ENCODE data around the gene ST6GALNAC2.

ST6GALNAC2 gene

DNA sequence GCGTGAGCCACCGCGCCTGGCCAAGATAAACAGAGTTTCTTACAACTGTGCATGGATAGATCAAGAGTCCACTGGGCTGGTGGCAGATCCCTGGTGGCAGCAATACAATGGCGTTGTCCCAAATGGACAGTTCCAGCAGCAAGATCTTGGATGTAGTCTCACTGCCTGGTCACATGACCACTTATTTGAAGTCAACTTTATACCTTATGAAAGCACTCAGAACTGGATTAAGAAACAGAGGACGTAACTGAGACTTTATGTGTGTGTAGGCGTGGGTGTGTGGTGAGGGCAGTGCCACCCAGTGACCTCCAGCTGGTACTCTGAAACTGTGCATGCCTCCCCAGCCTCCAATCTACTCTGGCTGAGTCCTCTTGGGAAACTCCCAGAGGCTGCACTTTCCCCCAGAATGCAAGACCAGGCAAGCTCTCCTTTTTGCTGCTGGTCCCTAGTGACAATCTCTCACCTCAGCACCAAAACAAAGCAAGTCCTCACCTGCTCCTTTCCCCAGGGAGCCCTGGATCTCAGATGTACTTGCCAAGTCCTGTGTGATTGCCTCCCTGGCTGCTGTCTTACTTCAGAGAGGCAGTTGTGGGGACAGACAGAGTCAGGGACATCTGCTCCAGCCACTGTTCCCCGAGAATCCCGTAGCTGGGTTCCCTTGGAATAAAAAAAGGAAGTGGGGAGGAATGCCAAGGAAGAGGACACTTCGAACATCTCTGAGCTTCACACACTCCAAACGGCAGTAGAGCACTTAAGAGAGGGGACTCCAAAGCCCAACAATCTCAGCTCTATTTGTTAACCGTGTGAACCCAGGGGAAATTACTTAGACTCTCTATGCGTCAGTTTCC, 11.7 kb upstream of the ST6GALNAC2 start:
- H3K4me3 ChIP-seq (ENCODE audit: low read depth in 1 of 2, low read length in 2 of 2): no peak overlapping the region
- no peaks in the 10 kb centered on the region for H3K9me3 ChIP-seq (ENCODE audit: low read length)
- no peaks in the 10 kb centered on the region for H3K4me1 ChIP-seq (ENCODE audit: insufficient read depth, low read length)
- H3K27ac ChIP-seq (ENCODE audit: low read depth, low read length): no peak overlapping the region
- no peaks in the 10 kb centered on the region for H3K27me3 ChIP-seq (ENCODE audit: control insufficient read depth in 1 of 2, insufficient read depth in 2 of 2, low read length in 2 of 2)
- H3K9ac ChIP-seq (ENCODE audit: low read length): no peak overlapping the region
- no peaks in the 10 kb centered on the region for H3K36me3 ChIP-seq (ENCODE audit: insufficient read depth, low read length)

DNA sequence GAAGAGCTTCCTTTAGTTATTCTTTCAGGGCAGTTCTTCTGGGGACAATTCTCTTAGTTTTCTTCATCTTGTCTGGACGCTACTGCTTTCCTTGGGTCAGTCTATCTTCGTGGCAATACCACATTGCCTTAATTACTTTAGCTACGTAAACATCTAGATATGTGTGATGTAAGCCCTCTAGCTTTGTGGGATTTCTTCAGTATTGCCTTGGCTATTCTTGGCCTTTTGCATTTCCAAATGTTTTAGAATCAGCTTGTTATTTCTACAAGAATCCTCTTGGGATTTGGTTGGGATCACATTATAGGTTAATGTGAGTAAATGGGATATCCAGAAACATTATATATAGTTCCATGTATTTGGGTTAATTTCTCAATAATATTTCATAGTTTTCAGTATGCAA, 9.0 kb upstream of the ST6GALNAC2 start:
- no peak overlapping the region for H3K27ac ChIP-seq (ENCODE audit: low read depth, low read length)
- no peaks in the 10 kb centered on the region for H3K9me3 ChIP-seq (ENCODE audit: low read length)
- H3K9ac ChIP-seq (ENCODE audit: low read length): no peak overlapping the region
- no peaks in the 10 kb centered on the region for H3K4me1 ChIP-seq (ENCODE audit: insufficient read depth, low read length)
- no peak overlapping the region for H3K4me3 ChIP-seq (ENCODE audit: low read depth in 1 of 2, low read length in 2 of 2)
- H3K27me3 ChIP-seq (ENCODE audit: control insufficient read depth in 1 of 2, insufficient read depth in 2 of 2, low read length in 2 of 2): no peaks in the 10 kb centered on the region
- H3K36me3 ChIP-seq (ENCODE audit: insufficient read depth, low read length): no peaks in the 10 kb centered on the region

GRCh38 chr17:76593959-76594358, 8.3 kb upstream of the ST6GALNAC2 start:
- Histone ChIP-seq H3K9ac (ENCODE audit: low read length) (no peak overlapping the region), H3K36me3 (ENCODE audit: insufficient read depth, low read length) (no peaks in the 10 kb centered on the region), H3K27ac (ENCODE audit: low read depth, low read length) (no peak overlapping the region), H3K4me1 (ENCODE audit: insufficient read depth, low read length) (no peaks in the 10 kb centered on the region), H3K9me3 (ENCODE audit: low read length) (no peaks in the 10 kb centered on the region), H3K27me3 (ENCODE audit: control insufficient read depth in 1 of 2, insufficient read depth in 2 of 2, low read length in 2 of 2) (no peaks in the 10 kb centered on the region), H3K4me3 (ENCODE audit: low read depth in 1 of 2, low read length in 2 of 2) (no peak overlapping the region)

GRCh38 chr17:76593384-76593826, 7.7 kb upstream of the ST6GALNAC2 start:
- no peak overlapping the region for H3K9ac ChIP-seq (ENCODE audit: low read length)
- no peak overlapping the region for H3K4me3 ChIP-seq (ENCODE audit: low read depth in 1 of 2, low read length in 2 of 2)
- no peak overlapping the region for H3K27ac ChIP-seq (ENCODE audit: low read depth, low read length)
- no peaks in the 10 kb centered on the region for H3K4me1 ChIP-seq (ENCODE audit: insufficient read depth, low read length)
- no peaks in the 10 kb centered on the region for H3K36me3 ChIP-seq (ENCODE audit: insufficient read depth, low read length)
- H3K27me3 ChIP-seq (ENCODE audit: control insufficient read depth in 1 of 2, insufficient read depth in 2 of 2, low read length in 2 of 2): peaks cover 0 to 2% of the 10 kb centered on the region in 2 donors
- no peaks in the 10 kb centered on the region for H3K9me3 ChIP-seq (ENCODE audit: low read length)

- Histone ChIP-seq H3K9ac (ENCODE audit: low read length) (no peak overlapping the region), H3K4me3 (ENCODE audit: low read depth in 1 of 2, low read length in 2 of 2) (no peak overlapping the region), H3K4me1 (ENCODE audit: insufficient read depth, low read length) (no peaks in the 10 kb centered on the region), H3K9me3 (ENCODE audit: low read length) (no peaks in the 10 kb centered on the region), H3K36me3 (ENCODE audit: insufficient read depth, low read length) (no peaks in the 10 kb centered on the region), H3K27me3 (ENCODE audit: control insufficient read depth in 1 of 2, insufficient read depth in 2 of 2, low read length in 2 of 2) (peaks cover 9 to 38% of the 10 kb centered on the region in 2 donors), H3K27ac (ENCODE audit: low read depth, low read length) (no peak overlapping the region)
Measured at GRCh38 chr17:76588182-76588581, 2.5 kb upstream of the ST6GALNAC2 start.

- Histone ChIP-seq H3K9ac (ENCODE audit: low read length) (no peak overlapping the region), H3K9me3 (ENCODE audit: low read length) (no peaks in the 10 kb centered on the region), H3K27me3 (ENCODE audit: control insufficient read depth in 1 of 2, insufficient read depth in 2 of 2, low read length in 2 of 2) (peaks cover 9 to 38% of the 10 kb centered on the region in 2 donors), H3K4me3 (ENCODE audit: low read depth in 1 of 2, low read length in 2 of 2) (no peak overlapping the region), H3K27ac (ENCODE audit: low read depth, low read length) (no peak overlapping the region), H3K36me3 (ENCODE audit: insufficient read depth, low read length) (no peaks in the 10 kb centered on the region), H3K4me1 (ENCODE audit: insufficient read depth, low read length) (no peaks in the 10 kb centered on the region)
Measured at GRCh38 chr17:76586741-76587487, 1.3 kb upstream of the ST6GALNAC2 start.

- peaks cover 9 to 38% of the 10 kb centered on the region in 2 donors for H3K27me3 ChIP-seq (ENCODE audit: control insufficient read depth in 1 of 2, insufficient read depth in 2 of 2, low read length in 2 of 2)
- no peak overlapping the region for H3K9ac ChIP-seq (ENCODE audit: low read length)
- H3K4me1 ChIP-seq (ENCODE audit: insufficient read depth, low read length): no peaks in the 10 kb centered on the region
- H3K36me3 ChIP-seq (ENCODE audit: insufficient read depth, low read length): no peaks in the 10 kb centered on the region
- no peak overlapping the region for H3K27ac ChIP-seq (ENCODE audit: low read depth, low read length)
- H3K9me3 ChIP-seq (ENCODE audit: low read length): no peaks in the 10 kb centered on the region
- H3K4me3 ChIP-seq (ENCODE audit: low read depth in 1 of 2, low read length in 2 of 2): peak overlapping the region; percentile 44 to 49
Measured at GRCh38 chr17:76585033-76585648, 519 bp downstream of the ST6GALNAC2 start.

DNA sequence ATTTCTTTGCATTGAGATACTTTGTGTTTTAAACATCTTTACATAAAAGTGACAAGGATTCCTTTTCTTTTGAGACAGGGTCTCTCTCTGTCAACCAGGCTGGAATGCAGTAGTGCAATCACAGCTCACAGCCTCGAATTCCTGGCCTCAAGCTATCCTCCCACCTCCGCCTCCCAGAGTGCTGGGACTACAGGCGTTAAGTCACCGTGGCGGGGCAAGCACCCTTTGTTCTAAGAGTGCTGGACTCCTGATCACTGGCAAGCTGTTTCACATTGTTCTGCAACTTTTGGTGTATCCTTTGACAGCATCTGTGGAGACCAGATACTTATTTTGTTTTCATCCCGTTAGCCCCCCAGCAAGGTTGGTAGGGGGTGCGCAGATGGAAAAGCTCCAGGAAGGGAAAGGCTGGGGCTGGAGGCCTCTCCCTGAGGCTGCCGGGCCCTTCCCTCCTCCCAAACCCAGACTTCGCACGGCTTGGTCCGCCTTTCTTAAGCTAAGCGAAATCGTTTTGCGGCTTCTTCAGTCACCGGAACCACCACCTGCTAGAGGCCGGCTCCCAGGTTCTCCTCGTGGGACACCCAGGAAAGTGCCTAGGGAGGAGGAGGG, 1.1 kb downstream of the ST6GALNAC2 start:
- Histone ChIP-seq H3K9me3 (ENCODE audit: low read length) (no peaks in the 10 kb centered on the region), H3K27ac (ENCODE audit: low read depth, low read length) (no peak overlapping the region), H3K27me3 (ENCODE audit: control insufficient read depth in 1 of 2, insufficient read depth in 2 of 2, low read length in 2 of 2) (peaks cover 9 to 38% of the 10 kb centered on the region in 2 donors)

DNA sequence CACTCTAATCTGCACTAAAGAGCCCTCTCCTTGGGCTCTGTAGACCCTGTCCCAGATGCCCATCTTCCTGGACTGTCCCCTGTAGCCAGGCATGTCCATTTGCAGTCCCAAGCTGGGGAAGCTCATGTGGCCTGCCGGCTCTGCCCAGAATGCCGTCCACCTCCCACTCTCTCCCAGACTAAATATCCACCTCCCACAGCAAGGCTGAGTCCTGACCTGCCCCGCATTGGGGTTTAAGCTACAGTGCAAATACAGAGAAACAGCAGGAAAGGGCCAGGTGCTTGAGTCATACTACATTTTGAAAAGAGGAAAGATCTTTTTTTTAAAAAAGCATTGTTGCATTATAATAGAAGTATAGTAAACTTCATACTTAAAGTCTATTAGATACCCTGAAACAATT, 3.0 kb downstream of the ST6GALNAC2 start:
- Histone ChIP-seq H3K4me1 (ENCODE audit: insufficient read depth, low read length) (no peaks in the 10 kb centered on the region), H3K9ac (ENCODE audit: low read length) (no peak overlapping the region), H3K27me3 (ENCODE audit: control insufficient read depth in 1 of 2, insufficient read depth in 2 of 2, low read length in 2 of 2) (peaks cover 9 to 30% of the 10 kb centered on the region in 2 donors), H3K27ac (ENCODE audit: low read depth, low read length) (no peak overlapping the region), H3K9me3 (ENCODE audit: low read length) (no peaks in the 10 kb centered on the region), H3K4me3 (ENCODE audit: low read depth in 1 of 2, low read length in 2 of 2) (no peak overlapping the region), H3K36me3 (ENCODE audit: insufficient read depth, low read length) (no peaks in the 10 kb centered on the region)

More for the DNA sequence above, 1.1 kb downstream of the ST6GALNAC2 start:
- Histone ChIP-seq H3K4me3 (ENCODE audit: low read depth in 1 of 2, low read length in 2 of 2) (peak overlapping the region; percentile 44 to 49), H3K4me1 (ENCODE audit: insufficient read depth, low read length) (no peaks in the 10 kb centered on the region), H3K36me3 (ENCODE audit: insufficient read depth, low read length) (no peaks in the 10 kb centered on the region), H3K9ac (ENCODE audit: low read length) (no peak overlapping the region)

- H3K4me1 ChIP-seq (ENCODE audit: insufficient read depth, low read length): no peaks in the 10 kb centered on the region
- no peak overlapping the region for H3K9ac ChIP-seq (ENCODE audit: low read length)
- H3K9me3 ChIP-seq (ENCODE audit: low read length): no peaks in the 10 kb centered on the region
- H3K36me3 ChIP-seq (ENCODE audit: insufficient read depth, low read length): no peaks in the 10 kb centered on the region
- H3K27ac ChIP-seq (ENCODE audit: low read depth, low read length): no peak overlapping the region
- no peak overlapping the region for H3K4me3 ChIP-seq (ENCODE audit: low read depth in 1 of 2, low read length in 2 of 2)
- peaks cover 0 to 19% of the 10 kb centered on the region in 2 donors for H3K27me3 ChIP-seq (ENCODE audit: control insufficient read depth in 1 of 2, insufficient read depth in 2 of 2, low read length in 2 of 2)
Measured at GRCh38 chr17:76581515-76581914, 4.1 kb downstream of the ST6GALNAC2 start.

GRCh38 chr17:76579281-76579680, 6.4 kb downstream of the ST6GALNAC2 start:
- no peaks in the 10 kb centered on the region for H3K9me3 ChIP-seq (ENCODE audit: low read length)
- H3K4me1 ChIP-seq (ENCODE audit: insufficient read depth, low read length): no peaks in the 10 kb centered on the region
- H3K36me3 ChIP-seq (ENCODE audit: insufficient read depth, low read length): no peaks in the 10 kb centered on the region
- no peak overlapping the region for H3K9ac ChIP-seq (ENCODE audit: low read length)
- no peak overlapping the region for H3K4me3 ChIP-seq (ENCODE audit: low read depth in 1 of 2, low read length in 2 of 2)
- H3K27ac ChIP-seq (ENCODE audit: low read depth, low read length): no peak overlapping the region
- H3K27me3 ChIP-seq (ENCODE audit: control insufficient read depth in 1 of 2, insufficient read depth in 2 of 2, low read length in 2 of 2): no peaks in the 10 kb centered on the region
